ENCODE data around the gene SESN3. TPM values are rescaled to one million over a fixed set of nuclear protein-coding genes. Genes with fewer than 3 reads are reported as not detected.
"Not testable (repeated sequence)": the region's sequence is repeated elsewhere in the genome, so short reads cannot be mapped to it uniquely, and the experiment has no call there.

SESN3 gene
- total RNA-seq, 1 donor from 2014 or later: 79.7 TPM

DNA sequence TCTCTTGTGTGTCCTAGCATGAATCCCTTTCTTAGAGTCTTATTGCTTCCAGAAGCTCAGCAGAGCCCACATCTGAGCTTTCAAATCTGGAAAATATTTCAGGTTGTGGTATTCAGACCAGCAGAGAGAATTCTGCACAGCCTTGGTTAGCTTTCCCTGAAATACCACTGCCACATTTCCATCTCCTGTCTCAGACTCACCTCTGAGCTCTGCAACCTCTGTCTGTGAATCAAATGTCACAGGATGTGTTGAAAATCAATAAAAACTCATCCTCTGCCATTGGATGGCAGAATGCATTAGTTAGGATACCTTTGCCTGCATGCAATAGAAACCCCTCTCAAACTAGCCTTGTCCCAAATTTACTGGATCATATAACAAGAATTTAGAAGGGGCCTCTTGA lies 93.7 kb downstream of the SESN3 start:
- peaks cover 16% of the 10 kb centered on the region for H3K27me3 Mint-ChIP-seq
- no peaks in the 10 kb centered on the region for H3K9me3 Mint-ChIP-seq (ENCODE audit: low read depth)

DNA sequence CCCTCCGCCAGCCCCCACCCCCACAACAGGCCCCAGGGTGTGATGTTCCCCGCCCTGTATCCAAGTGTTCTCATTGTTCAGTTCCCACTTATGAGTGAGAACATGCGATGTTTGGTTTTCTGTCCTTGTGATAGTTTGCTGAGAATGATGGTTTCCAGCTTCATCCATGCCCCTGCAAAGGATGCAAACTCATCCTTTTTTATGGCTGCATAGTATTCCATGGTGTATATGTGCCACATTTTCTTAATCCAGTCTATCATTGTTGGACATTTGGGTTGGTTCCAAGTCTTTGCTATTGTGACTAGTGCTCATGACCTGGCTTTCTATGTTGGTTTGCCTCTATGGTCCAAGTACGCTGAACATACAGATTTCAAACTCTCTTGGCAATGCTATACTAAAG lies 94.3 kb downstream of the SESN3 start:
- DNase-seq (ENCODE audit: low spot score, unreplicated experiment); H3K4me3 Mint-ChIP-seq (ENCODE audit: low read depth); H3K27ac Mint-ChIP-seq; H3K36me3 Mint-ChIP-seq (ENCODE audit: insufficient read depth); H3K9me3 Mint-ChIP-seq (ENCODE audit: low read depth); H3K4me1 Mint-ChIP-seq (ENCODE audit: low read depth): not testable (repeated sequence)
- peaks cover 13% of the 10 kb centered on the region for H3K27me3 Mint-ChIP-seq

More for the DNA sequence above, 93.7 kb downstream of the SESN3 start:
- Mint-ChIP-seq H3K27ac (no peak overlapping the region), H3K4me3 (ENCODE audit: low read depth) (no peak overlapping the region), H3K4me1 (ENCODE audit: low read depth) (no peaks in the 10 kb centered on the region), H3K36me3 (ENCODE audit: insufficient read depth) (no peaks in the 10 kb centered on the region)
- TF ChIP-seq, protein P1, sequence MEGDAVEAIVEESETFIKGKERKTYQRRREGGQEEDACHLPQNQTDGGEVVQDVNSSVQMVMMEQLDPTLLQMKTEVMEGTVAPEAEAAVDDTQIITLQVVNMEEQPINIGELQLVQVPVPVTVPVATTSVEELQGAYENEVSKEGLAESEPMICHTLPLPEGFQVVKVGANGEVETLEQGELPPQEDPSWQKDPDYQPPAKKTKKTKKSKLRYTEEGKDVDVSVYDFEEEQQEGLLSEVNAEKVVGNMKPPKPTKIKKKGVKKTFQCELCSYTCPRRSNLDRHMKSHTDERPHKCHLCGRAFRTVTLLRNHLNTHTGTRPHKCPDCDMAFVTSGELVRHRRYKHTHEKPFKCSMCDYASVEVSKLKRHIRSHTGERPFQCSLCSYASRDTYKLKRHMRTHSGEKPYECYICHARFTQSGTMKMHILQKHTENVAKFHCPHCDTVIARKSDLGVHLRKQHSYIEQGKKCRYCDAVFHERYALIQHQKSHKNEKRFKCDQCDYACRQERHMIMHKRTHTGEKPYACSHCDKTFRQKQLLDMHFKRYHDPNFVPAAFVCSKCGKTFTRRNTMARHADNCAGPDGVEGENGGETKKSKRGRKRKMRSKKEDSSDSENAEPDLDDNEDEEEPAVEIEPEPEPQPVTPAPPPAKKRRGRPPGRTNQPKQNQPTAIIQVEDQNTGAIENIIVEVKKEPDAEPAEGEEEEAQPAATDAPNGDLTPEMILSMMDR (IDR thresholded peaks at IDR 0.05; ENCODE audit: unreplicated experiment): no peak
- no peak for DNase-seq (ENCODE audit: low spot score, unreplicated experiment)

DNA sequence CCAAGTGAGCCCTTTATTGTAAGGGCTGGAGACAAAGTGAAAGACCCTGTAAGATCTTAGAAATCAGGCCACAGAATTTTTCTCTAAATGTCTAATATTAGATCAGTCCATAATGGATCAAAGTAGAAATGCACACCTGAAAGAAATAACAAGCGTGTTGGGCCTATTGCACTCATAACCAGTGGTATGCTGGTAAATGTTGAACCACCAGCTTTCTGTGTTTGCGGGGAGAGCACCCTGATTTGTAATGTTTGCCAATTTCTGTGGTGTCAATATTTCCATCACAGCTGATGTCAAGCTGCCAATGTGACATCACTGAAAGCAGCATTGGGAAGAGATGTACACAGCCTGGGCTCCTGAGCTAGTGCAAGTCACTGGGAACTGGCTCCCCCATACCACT lies 95.1 kb downstream of the SESN3 start:
- Mint-ChIP-seq H3K27me3 (peaks cover 9% of the 10 kb centered on the region), H3K4me1 (ENCODE audit: low read depth) (no peaks in the 10 kb centered on the region), H3K36me3 (ENCODE audit: insufficient read depth) (no peaks in the 10 kb centered on the region), H3K9me3 (ENCODE audit: low read depth) (no peaks in the 10 kb centered on the region), H3K27ac (no peak overlapping the region), H3K4me3 (ENCODE audit: low read depth) (no peak overlapping the region)
- TF ChIP-seq, protein P1 (IDR thresholded peaks at IDR 0.05; ENCODE audit: unreplicated experiment): no peak
- no peak for DNase-seq (ENCODE audit: low spot score, unreplicated experiment)

DNA sequence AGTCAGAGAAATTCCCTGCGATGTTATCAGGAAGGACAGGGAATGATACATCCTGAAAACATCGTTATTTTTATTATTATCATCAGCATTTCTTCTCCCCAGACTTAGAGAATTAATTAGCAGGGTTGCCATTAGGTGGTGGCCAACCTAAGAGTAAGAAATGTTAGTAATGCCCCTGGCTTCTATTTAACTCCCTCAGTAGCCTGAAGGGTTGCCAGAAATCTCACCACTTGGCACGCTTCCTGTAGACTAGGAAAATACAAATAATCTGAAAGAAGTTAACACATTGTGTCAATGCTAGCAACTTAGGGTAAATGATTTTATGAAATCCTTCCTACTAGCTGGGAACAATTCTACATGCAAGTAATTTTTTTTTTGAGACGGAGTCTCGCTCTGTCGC lies 95.8 kb downstream of the SESN3 start:
- no peak overlapping the region for H3K4me3 Mint-ChIP-seq (ENCODE audit: low read depth)
- H3K27me3 Mint-ChIP-seq: peaks cover 2% of the 10 kb centered on the region
- TF ChIP-seq, protein P1 (IDR thresholded peaks at IDR 0.05; ENCODE audit: unreplicated experiment): no peak
- no peaks in the 10 kb centered on the region for H3K4me1 Mint-ChIP-seq (ENCODE audit: low read depth)
- DNase-seq (ENCODE audit: low spot score, unreplicated experiment): no peak
- no peaks in the 10 kb centered on the region for H3K9me3 Mint-ChIP-seq (ENCODE audit: low read depth)
- no peak overlapping the region for H3K27ac Mint-ChIP-seq
- no peaks in the 10 kb centered on the region for H3K36me3 Mint-ChIP-seq (ENCODE audit: insufficient read depth)

DNA sequence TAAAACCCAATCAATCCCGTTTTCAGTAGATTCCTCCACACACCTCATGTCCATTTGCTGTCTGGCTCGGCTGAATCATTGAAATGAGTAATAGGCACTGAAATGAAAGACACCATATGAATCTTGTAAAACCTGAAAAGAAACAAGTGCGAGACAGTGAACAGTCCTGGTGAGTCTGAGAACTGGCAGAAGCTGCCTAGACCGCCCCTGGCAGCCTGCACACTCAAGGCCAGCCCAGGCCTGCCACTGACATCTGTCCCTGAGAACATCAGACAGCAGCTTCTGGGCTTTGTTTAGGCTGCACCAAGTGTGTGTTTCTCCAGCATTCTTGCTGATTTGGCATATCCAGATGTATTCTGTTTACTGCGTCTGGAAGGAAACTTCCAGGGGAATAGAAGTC lies 96.5 kb downstream of the SESN3 start:
- Mint-ChIP-seq H3K27ac (no peak overlapping the region), H3K36me3 (ENCODE audit: insufficient read depth) (no peaks in the 10 kb centered on the region), H3K4me3 (ENCODE audit: low read depth) (no peak overlapping the region), H3K9me3 (ENCODE audit: low read depth) (no peaks in the 10 kb centered on the region), H3K27me3 (no peaks in the 10 kb centered on the region), H3K4me1 (ENCODE audit: low read depth) (no peaks in the 10 kb centered on the region)
- TF ChIP-seq, protein P1 (IDR thresholded peaks at IDR 0.05; ENCODE audit: unreplicated experiment): no peak
- no peak for DNase-seq (ENCODE audit: low spot score, unreplicated experiment)

DNA sequence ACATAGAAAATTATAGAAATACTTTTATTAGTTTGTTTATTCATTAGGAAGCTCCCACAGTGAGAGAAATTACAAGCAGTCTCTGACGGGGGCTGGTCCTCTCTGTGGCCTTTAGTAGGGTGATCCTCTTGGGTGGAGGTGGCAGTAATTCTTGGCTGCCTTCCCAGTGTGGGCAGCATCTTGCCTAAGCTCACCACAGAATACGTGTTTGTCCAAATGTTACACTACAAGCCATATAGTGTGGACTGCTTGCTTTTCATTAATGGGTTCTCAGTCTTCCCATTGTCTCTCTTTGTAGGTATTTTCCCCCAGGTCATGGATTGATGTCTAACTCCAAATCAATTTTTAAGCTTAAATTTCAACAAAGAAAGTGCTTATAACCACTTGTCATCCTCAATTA lies 98.0 kb downstream of the SESN3 start:
- Mint-ChIP-seq H3K9me3 (ENCODE audit: low read depth) (no peaks in the 10 kb centered on the region), H3K4me1 (ENCODE audit: low read depth) (no peaks in the 10 kb centered on the region), H3K36me3 (ENCODE audit: insufficient read depth) (no peaks in the 10 kb centered on the region), H3K4me3 (ENCODE audit: low read depth) (no peak overlapping the region), H3K27ac (no peak overlapping the region), H3K27me3 (no peaks in the 10 kb centered on the region)
- TF ChIP-seq, protein P1 (IDR thresholded peaks at IDR 0.05; ENCODE audit: unreplicated experiment): no peak
- no peak for DNase-seq (ENCODE audit: low spot score, unreplicated experiment)
